Limb (tissue), 2 donors: ENCODE measurements around the gene KIAA0319L.
"Not testable (repeated sequence)": the region's sequence is repeated elsewhere in the genome, so short reads cannot be mapped to it uniquely, and the experiment has no call there.

ENCODE experiments used
- DNase-seq, 2 donors: peaks; one replicate each; pipeline ENCODE4 v3.0.0-alpha.2; 2016; ENCODE audit errors: extremely low spot score in 2 of 2

KIAA0319L gene

DNA sequence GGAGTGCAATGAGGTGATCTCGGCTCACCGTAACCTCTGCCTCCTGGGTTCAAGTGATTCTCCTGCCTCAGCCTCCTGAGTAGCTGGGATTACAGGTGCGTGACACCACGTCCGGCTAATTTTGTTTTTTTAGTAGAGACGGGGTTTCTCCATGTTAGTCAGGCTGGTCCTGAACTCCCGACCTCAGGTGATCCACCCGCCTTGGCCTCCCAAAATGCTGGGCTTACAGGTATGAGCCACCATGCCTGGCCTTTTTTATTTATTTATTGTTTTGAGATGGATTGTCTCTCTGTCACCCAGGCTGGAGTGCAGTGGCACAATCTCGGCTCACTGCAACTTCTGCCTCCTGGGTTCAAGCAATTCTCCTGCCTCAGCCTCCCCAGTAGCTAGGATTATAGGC, 24.4 kb upstream of the KIAA0319L start:
- not testable (repeated sequence) for DNase-seq

DNA sequence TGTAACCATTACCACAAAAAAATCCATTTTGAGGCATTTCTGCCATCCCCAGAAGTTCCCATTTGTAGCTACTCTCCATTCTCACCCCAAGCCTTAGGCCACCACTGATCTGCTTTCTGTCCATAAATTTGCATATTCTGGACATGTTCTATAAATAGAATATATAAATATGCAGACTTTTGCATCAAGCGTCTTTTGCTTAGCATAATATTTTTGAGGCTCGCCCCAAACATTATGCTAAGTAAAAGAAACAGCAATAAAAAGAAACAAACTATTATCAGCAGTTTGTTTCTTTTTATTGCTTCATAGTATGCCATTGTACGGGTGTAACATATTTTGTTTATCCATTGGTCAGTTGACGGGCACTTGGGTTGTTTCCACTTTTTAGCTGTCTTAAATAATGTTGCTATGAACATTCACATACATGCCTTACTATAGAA, 23.8 kb upstream of the KIAA0319L start:
- DNase-seq = no peak

DNA sequence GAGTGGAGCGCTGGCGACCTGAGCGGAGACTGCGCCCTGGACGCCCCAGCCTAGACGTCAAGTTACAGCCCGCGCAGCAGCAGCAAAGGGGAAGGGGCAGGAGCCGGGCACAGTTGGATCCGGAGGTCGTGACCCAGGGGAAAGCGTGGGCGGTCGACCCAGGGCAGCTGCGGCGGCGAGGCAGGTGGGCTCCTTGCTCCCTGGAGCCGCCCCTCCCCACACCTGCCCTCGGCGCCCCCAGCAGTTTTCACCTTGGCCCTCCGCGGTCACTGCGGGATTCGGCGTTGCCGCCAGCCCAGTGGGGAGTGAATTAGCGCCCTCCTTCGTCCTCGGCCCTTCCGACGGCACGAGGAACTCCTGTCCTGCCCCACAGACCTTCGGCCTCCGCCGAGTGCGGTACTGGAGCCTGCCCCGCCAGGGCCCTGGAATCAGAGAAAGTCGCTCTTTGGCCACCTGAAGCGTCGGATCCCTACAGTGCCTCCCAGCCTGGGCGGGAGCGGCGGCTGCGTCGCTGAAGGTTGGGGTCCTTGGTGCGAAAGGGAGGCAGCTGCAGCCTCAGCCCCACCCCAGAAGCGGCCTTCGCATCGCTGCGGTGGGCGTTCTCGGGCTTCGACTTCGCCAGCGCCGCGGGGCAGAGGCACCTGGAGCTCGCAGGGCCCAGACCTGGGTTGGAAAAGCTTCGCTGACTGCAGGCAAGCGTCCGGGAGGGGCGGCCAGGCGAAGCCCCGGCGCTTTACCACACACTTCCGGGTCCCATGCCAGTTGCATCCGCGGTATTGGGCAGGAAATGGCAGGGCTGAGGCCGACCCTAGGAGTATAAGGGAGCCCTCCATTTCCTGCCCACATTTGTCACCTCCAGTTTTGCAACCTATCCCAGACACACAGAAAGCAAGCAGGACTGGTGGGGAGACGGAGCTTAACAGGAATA, 20.1 kb upstream of the KIAA0319L start:
- DNase-seq = peak in 1 of 2 donors; percentile 39

DNA sequence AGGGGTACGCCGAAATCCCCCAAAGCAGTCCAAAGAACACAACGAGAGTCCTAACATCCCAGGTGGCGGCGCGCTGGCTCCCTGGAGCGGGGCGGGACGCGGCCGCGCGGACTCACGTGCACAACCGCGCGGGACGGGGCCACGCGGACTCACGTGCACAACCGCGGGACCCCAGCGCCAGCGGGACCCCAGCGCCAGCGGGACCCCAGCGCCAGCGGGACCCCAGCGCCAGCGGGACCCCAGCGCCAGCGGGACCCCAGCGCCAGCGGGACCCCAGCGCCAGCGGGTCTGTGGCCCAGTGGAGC, 19.5 kb upstream of the KIAA0319L start:
- DNase-seq = not testable (repeated sequence)

DNA sequence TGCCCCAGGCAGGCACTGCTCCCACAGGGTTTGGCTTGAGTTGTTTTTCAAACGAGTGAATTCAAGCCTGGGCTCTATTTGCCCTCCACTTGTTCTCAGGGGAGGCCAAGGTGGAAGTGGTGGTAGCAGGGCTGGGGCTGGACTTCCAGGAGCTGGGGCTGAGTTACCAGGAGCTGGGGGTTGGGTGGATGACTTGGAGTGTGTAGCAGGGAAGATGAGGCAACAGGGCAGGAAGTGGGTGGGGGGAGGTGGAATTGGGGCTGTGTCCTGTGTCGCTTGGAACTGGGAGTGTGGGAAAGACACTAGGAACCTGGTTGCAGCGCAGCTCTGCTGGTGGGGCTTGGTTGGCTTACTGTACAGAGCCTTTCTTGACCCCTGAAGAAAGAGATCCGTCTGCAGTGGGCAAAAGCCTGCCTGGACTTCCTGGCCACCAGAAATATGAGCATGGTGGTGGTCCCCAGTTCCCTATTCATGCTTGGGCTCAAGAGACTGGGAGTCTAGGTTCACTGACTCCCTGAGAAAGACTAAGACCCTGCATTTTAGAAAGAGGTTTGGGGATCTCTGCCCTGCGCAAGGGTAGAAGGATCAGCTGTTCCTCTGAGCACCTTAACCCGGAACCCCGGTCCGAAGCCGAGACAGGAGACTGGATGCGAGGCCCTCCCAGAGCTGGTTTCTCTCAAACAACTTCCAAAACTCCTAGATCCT, 19.0 kb upstream of the KIAA0319L start:
- DNase-seq = no peak

DNA sequence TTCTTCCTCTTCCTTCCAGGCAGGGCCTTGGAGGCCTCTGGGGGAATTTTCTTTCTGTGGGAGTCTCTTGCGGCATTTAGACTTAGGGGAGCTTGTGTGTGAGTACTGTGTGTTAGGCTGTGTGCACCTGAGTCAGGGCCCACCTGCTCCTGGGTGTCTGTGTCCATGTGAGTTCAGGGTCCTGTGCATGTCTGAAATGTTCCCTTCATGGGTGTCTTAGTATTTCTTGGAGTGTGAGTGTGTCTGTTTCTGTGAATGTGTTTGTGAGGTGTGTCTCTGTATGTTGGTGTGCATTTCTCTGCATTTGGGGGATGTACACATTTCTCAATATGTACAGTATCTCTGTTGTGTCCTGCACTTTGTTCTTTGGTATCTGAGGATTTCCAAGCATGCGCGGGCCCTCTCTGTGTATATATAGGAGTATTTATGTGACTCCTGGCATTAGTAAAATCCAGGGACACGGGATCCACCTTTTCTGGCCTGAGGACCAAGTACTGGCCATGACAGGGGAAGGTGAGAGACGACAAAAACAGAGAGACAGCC, 18.3 kb upstream of the KIAA0319L start:
- no peak for DNase-seq

DNA sequence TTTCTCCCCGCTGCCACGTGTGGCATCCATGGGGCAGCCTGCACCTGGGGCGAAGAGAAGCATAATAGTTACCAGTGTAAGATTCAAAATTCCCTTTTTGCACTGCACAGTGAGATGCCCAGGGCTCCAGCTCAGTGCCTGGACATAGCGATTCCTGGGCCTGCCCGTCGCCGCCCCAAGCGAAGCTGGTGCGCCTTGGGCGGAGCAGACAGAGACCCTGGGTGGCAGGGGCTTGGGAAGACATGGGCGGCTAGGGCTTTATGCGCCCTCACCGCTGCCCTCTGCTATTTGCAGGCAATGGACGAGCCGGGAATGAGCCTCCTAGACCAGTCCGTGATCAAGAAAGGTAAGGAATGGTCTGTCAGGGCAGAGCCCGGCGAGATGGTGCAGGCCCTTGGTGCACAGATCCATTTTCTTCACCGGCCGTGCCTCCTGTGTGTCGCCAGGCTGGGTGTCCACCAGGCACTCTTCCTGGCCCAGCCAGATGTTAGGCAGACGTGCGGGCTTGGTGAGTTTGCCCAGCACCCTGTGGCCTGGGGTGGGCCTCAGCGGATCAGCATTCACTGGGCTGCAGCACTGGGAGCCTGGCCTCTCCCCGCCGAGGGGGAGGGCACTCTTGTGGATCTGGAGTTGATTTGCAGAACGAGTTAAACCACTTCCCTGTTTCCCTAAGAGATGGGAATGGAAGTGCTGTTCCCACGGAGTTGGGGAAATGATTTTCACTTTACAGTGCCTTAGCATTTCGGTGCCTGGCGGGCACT, 17.6 kb upstream of the KIAA0319L start:
- DNase-seq = no peak

DNA sequence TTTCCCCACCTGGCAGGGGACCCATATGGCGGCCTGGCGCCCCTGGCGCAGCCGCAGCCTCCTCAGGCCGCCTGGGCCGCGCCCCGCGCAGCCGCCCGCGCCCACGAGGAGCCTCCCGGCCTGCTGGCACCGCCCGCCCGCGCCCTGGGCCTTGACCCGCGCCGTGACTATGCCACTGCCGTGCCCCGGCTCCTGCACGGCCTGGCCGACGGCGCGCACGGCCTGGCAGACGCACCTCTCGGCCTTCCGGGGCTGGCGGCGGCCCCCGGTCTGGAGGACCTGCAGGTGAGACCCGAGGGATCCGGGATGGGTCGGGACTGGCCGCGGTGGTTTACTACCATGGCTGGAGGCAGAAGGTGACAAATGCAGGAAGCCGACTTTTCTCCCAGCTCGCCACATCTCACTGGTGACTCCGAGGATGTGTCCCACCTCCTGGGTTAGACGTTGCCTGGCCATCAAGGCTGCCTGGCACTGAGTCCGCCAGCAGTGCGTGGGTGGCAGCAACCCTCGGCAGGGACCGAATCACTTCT, 17.0 kb upstream of the KIAA0319L start:
- no peak for DNase-seq

DNA sequence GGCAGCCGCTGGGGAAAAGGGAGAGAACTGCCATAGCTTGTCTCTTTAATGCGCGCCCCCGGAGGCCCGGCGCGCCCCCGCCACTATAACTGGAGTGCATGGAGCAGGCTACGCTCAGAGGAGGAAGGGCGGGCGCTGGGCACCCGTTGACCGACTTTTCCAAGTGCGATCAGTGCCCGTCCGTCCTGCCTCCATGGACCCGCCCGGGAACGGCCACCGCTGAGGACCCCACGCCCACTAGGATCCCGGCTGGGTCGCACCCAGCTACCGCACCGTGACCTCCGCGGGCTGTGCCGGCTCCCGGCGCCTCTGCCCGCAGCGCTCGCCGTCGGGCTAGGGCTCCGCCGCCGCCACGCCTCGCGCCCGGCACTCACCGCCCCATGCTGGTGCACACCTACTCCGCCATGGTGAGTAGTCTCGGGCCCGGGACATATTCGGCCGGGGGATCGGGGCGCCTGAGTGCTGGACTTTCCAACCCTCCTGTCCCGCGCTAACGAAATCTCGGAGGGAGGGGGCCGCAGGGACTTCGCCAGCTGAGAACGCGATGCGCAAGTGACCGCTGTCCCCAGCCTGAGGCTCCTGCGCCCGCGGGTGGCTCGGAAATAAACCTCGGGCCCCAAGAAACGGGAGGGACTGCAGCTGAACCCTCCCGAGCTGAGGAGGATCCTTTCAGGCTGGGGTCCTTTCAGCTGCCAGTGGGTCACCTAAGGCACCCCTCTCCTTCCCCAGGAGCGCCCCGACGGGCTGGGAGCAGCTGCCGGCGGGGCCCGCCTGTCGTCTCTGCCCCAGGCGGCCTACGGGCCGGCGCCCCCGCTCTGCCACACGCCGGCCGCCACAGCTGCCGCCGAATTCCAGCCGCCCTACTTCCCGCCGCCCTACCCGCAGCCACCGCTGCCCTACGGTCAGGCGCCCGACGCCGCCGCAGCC, 16.3 kb upstream of the KIAA0319L start, which contains the start of gene TFAP2E:
TFAP2E (plus strand) TSS at position 117 of the 927 bp plus-strand sequence; CDS start at position 381, 264 bp downstream.
- DNase-seq = peak in 1 of 2 donors; percentile 71

DNA sequence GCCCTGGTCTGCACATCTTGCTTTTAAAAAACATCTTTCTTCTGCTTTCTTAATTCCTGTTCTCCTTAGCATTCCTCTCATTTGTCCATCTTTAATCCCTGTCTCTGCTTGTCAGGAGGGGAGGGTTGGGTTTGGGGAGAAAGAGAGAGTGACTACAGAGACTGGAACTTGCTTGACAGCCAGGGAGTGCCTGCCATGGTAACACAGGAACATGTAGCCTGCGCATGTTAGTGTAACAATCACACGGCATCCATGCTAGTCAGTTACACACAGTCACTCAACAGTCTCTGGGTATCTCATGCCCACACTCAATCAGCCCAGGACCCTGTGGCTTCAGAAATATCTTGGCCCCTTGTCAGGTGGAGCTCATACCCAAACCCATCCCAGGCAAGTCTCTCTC, 15.1 kb upstream of the KIAA0319L start:
- DNase-seq = no peak

DNA sequence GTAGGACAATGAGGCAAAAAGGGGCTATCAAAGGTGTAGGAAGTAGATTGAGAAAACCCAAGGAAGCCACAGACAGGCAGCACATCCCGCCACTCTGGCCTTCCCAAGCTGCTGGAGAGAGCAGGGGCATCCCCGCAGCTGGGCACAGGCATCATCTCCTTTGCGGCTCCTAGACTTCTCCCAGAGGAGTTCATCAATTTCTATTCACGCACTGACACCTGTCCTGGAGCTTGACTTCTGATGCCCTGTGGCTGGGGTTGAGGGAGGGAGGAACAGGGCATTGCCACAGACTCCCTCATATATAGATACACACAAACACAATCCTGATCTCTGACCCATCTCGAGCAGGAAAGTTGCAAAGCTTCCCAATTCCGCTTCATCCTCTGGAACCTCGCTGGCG, 14.1 kb upstream of the KIAA0319L start:
- no peak for DNase-seq

DNA sequence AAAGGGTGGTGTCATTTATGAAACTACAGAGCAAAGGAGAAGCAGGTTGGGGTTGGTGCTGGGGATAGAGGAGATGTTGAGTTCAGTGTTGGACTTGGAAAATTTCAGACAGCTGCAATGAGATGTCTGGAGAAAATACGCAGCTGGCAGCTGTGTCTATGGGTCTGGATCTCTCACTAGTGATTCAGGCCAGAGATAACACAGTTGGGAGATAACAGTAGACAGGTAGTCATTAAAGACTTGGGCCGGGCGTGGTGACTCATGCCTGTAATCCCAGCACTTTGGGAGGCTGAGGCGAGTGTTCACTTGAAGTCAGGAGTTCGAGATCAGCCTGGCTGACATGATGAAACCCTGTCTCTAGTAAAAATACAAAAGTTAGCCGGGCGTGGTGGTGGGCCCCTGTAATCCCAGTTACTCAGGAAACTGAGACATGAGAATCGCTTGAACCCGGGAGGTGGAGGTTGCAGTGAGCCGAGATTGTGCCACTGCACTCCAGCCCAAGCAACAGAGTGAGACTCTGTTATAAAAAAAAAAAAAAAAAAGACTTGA, 13.5 kb upstream of the KIAA0319L start:
- DNase-seq = no peak

DNA sequence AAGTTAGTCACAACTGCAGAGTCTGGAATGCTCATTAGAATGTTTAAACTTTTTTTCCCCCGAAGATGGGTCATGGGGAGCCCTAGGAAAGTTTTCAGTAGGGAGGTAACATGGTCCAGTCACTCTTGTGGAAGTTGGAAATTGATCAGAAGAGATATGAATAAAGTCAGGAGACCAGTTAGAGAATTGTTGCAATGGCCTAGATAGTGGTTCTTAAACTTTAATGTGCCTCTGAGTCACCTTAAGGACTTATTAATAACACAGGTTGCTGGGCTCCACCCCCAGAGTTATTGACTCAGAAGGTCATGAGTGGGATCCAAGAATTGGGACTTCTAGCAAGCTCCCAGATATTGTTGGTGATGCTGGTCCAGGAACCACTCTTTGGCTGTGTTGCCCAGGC, 12.7 kb upstream of the KIAA0319L start:
- DNase-seq = no peak

DNA sequence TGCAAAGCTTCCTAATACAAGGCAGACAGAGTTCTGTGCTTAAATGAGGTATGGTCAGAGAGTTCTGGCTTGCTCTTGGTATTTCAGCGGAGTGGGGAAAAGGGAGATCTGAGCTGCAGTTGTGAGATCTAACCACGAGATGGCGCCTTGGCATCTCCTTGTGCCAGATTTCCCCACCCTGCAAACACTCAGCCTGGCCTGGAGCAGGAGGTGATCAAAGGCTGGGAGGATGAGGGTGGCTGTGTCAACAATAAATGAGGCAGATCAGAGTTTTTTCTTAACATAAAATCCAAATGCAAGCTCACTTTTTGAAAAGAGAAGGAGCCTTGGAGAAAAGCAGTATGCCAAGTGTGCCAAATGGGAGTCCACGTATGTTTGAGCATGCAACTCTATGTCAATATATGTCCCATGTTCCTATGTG, 11.8 kb upstream of the KIAA0319L start:
- DNase-seq = peak; percentile 71 to 85

DNA sequence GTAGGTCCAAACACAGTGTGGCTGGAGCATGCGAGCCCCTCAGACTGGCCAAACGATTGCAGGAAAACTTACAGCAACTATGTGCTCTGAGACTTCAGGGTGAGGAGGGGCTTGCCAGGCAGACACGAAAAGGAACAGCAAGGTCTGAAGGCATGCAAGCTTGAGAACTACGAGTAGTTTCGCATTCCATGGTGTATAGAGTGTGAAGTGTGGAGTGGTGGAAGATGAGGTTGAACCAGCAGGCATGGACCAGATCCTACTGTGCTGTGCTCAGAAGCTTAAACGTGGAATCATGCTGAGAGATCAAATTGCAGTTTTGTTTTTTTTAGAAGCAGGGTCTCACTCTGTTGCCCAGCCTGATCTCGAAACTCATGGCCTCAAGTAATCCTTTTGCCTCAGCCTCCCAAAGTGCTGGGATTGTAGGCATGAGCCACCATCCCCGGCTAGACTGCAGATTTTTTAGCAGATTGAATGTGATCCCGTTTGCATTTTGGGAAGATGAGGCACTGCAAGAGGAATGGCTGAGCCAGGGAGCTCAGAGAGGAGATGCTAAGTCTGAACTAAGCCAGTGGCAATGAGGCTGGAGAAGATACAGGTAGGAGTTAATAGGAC, 10.8 kb upstream of the KIAA0319L start:
- no peak for DNase-seq

DNA sequence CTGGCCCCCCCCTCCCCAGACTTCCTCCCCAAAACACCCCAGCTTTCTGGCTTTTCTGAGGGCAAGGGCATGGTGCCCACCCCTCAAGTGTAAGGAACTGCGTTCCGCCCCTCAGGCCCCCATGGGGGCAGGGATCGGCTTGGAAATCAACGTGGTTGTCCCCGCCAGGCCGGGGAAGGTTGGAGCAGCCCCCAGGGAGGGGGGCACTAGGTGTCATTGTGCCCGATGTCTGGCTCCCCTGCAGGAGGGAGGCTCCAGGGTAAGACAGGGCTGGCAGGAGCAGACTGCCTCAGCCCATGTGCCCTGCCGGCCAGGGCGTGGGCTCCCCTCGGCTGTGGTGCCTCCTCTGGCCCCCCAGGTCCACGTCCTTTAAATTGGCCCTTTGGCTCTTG, 8.5 kb upstream of the KIAA0319L start:
- no peak for DNase-seq

DNA sequence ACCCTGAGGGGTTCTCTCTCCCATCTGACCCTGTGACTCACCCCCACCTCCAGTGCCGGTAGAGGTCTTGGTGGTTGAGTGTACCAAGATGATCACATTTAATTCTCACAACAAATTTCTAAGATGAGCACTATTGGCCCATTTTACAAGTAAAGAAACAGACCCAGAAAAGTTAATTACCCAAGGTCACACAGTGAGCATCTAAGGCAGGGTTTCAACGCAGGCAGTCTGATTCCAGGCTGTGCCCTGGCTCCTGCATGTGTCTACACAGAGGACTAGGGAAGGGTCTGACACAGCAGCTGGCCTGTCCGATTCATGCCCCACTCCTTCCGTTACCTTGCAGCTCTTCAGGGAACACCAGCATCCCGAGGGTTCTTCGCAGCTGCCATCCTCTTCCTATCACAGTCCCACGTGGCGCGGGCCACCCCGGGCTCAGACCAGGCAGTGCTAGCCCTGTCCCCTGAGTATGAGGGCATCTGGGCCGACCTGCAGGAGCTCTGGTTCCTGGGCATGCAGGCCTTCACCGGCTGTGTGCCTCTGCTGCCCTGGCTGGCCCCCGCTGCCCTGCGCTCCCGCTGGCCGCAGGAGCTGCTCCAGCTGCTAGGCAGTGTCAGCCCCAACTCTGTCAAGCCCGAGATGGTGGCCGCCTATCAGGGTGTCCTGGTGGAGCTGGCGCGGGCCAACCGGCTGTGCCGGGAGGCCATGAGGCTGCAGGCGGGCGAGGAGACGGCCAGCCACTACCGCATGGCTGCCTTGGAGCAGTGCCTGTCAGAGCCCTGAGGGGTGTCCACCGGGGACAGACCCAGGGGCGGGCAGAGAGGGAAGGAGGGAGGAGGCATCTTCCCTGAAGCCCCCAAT, 7.9 kb upstream of the KIAA0319L start:
- no peak for DNase-seq

DNA sequence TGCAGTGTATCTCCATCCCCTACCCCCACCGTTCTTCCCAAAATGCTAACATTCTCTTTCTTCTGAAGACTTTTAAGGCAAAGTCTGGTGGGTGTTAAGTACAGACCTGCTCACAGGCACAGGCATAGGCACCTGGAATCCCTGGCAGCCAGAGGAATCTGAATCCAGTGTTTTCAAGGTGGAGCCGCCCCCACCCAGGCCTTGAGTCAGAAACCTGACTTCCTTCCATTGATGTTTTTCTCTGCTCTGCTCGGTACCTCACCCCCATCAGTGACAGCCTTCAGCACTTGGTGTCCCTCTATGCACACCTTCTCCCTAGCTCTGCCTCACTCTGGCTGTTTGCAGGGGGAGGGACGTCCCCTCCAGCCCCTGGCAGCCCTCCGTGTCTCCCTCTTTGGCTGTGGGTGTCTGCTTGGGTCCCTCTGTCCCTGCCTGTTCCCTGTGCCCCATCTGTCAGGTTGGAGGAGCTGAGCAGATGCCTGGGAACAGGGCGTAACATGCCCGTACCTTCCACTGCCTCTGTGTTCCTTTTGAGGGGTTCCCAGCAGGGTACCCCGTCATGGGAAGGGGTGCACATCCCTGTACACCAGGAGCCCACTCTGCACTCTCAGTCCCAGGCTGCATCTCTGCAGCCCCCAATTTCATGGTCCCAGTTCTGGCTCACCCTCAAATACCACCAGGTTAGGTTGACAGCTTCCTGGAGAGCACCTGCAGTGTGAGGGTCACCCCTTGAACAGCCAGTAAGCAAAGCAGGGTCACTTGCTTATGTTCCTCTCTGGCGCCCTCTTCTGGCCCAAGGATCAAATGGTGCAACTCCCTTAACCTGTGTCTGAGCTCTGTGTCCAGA, 7.1 kb upstream of the KIAA0319L start:
- DNase-seq = peak; percentile 47 to 80
